ENCODE measurements around the gene RPS25.
A peak's percentile ranks its signal among the peaks of the same experiment; 100 is the strongest.
"Not testable (repeated sequence)": the region's sequence is repeated elsewhere in the genome, so short reads cannot be mapped to it uniquely, and the experiment has no call there.

Gene RPS25

DNA sequence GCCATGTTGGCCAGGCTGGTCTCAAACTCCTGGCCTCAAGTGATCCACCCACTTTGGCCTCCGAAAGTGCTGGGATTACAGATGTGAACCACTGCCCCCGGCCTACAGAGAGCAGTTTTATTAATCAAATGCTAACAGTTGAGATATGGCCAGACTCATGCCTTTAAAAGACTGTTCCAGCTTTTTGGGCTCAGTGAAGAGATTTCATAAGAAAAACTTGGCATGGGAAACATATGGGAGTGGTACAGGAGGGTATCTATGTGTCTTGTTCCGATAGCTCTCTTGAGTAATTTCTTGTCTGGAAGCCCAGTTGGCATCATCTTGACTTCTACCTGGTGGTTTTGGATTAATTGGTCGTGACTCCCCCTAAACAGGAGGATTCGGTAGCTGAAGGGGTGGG, 20.7 kb upstream of the RPS25 start:
- DNase-seq = no peak

DNA sequence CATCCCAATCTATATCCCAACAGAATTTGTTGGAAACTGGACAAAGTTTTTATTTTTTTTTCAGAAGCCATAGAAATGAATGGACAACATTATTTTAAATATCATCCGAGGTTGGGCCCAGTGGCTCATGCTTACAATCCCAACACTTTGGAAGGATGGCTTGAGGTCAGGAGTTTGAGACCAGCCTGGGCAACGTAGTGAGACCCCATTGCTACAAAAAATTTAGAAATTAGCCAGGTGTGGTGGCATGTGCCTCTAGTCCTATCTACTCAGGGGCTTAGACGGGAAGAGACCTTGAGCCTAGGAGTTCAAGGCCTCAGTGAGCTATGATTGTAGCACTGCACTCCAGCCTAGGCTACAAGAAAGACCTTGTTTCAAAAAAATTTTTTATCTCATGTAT, 16.7 kb upstream of the RPS25 start:
- DNase-seq = no peak

GRCh38 chr11:119033421-119033820, 15.3 kb upstream of the RPS25 start:
- DNase-seq = not testable (repeated sequence)

GRCh38 chr11:119031912-119032280, 13.8 kb upstream of the RPS25 start:
- no peak for DNase-seq

DNA sequence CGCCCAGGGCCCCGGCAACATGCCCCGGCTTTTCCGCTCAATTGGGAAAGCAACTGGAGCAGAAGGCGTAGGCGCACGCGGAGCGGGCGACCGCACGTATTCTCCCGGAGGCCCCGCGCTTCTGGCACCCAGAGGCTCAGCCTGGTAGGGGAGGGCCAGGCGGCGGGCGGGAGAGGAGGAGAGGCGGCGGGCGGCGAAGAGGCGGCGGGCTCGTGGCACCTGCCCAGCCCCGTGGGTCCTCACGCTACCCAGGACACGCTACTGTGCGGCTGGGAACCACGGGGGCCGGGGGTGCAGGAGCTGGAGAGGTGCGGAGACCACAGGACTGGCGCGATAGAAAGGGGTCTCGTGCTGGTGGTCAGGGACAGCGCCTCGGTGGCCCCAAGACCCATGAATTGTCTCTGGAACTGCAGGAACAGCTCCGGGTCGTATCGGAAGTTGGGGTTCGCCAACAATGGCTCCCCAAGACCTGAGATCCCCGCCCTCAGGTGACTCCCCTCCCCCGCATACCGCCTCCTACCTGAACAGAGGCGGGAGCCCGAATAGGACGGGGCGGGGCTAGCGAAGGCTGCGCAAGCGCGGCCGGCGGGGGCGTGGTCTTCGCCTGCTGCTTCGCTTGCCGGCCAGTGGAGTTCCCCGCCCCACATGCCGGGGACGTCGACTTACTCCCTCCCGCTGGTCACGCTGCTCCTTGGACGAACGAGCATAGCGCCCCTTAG, 12.3 kb upstream of the RPS25 start, which contains the start of gene SLC37A4:
Gene SLC37A4 (minus strand): TSS at position 549 of the 719 bp plus-strand sequence.
- peak; percentile 100 for DNase-seq

DNA sequence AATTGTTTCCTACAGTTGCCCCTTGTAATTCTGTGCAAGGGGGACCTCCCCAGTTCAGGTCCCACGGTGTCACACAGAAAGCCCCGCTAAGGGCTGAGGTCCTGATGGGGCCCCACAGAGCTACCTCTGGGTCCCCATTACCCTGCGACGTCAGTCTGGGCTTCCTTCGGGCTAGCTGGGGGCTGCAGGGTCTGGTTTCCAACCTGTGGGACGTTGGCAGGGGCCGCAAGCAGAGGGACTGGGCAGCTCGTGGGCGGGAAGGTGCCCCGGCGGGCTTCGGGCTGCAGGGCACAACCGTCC, 11.8 kb upstream of the RPS25 start:
- DNase-seq = no peak

DNA sequence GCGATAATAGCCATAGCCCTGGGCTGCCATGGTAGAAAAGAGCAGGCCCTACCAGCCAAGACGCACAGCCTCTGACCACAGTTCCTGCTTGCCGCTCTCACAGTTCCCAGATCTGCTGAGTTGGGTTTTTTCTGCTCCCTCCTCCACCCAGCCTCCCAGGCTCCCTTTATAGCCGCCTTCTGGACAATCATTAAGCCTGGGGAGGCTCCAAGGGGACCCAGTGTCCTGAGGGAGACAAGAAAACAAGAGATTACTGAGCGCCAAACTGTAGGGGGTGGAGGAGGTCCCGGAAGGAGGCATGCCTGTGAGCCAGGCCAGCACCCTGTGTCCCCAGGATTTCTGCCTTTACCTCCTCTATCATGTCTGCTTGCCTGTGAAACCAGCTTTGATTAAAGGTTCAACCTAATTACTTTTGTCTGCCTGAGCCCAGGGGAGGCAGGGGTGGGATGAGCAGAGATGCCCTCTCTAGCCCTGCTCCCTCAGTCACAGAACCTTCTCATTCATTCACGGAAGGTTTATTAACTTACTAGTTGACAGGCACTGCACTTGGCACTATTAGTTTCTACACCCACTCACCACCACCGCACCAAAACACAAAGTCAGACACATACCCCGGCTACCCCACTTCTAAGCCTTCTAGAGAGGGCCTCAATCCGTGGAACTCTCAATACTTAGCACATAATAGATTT, 11.3 kb upstream of the RPS25 start:
- DNase-seq = no peak

DNA sequence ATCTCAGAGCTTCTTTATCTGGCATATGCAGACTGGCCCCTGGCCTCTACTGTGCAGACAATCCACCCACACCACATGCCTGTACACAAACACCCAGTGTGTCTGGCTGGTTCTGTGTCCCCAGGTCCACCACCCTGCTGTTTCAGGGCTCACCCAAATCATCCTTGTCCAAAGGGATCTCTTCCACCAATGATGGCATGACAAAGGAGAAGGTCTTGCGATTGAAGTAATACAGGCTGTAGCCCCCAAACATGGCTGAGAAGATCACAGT, 10.9 kb upstream of the RPS25 start:
- no peak for DNase-seq

DNA sequence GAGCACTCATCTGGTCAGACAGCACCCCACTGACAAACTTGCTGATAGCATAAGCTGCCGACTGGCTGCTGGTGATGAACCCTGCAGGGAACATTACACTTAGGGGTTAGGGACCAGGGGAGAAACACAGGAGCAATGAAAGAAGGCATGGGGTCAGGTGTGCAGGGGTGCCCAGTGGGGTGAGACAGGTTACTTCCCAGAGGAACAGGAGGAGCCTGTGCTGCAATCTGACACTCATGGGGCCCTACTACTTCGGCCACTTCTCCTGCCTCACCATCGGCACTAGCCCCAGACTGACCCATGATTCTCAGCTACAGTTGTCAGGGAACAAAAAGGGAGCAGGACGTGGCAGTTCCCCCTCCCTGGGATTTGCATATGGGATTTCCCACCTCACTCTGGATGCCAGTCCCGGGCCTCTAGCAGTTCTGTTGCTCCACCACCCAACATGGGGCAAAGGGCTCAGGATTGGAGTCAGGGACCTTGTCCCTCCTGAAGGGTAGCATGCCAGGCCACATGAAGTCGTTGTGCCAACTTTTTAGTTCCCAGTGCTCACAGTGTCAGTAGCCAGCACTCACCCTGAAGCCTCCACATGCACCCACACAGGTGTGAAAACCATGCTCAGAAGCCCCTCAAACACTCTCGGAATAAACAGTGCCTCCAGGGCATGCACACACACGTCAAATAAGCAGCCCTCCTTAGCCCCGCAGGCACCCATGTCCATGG, 10.4 kb upstream of the RPS25 start:
- DNase-seq = no peak

GRCh38 chr11:119027561-119028345, 9.6 kb upstream of the RPS25 start:
- no peak for DNase-seq

GRCh38 chr11:119026970-119027369, 8.8 kb upstream of the RPS25 start:
- no peak for DNase-seq

- no peak for DNase-seq
These were observed 8.0 kb upstream of the RPS25 start for GRCh38 chr11:119025978-119026766.

DNA sequence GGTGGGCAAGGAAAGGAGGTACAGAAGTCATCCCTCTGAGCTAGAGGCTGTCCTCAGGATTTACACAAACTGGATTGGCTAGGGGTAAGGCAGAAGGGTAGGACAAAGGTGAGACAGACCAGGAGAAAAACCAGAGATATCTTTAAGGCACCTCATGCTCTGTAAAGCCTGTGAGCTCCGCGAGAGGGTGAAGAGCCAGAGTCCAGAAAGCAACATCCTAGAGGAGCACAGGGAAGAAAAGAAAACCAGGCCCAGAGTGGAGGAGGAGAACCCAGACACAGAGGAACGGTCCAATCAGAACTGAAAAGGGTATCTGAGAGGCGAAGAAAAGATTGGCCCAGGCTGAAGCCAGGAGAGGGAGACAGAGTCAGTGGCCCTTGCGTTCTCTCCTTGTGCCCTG, 7.4 kb upstream of the RPS25 start:
- DNase-seq = no peak

GRCh38 chr11:119025099-119025473, 6.9 kb upstream of the RPS25 start:
- no peak for DNase-seq

DNA sequence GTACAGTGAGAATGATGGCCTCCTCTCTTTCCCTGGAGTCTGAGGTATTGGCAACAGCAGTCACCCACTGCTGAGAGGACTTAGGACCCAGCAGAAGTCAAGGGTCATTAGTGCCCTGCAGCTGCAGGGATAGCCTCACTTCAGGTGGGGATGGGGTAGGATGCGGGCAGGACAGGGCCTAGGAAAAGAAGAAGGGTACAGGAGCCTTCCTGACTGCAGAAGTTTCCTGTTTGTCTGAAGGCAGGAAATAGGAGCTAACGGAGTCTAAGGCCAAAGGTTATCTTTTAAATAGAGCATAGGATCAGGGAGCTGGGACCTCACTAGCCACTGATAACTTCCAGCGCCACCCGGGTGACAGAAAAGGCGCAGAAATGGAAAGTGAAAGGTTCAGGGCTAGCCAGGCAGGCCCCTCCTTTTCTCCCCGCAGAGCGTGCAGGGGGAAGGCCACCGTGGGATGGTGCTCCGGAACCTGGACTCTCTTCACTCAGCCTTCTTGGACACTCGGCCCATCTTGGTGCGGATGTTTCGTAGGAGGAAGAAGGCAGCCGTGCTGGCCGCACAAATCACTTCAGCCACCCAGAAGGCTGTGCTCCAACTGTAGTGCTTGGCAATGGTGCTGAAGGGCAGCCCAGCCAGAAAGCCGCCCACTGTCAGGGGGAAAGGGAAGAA, 6.4 kb upstream of the RPS25 start:
- DNase-seq = no peak

DNA sequence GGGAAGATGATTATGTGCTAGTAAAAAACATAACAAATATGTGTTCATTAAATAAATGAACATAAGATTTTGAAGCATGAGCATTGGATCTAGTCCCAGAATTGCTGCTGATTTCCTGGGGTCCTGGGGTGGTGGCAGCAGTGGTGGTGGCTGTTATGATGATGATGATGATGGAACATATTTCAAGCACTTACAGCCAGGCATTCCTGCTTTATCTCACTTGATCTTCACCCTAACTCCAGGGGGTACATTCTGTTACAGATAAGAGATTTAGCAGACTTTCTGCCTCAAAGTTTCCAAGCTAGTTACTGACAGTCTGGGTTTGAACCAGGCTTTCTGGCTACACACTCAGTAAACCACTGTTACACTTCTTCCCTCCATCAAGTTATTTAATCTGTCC, 5.6 kb upstream of the RPS25 start:
- DNase-seq = no peak

DNA sequence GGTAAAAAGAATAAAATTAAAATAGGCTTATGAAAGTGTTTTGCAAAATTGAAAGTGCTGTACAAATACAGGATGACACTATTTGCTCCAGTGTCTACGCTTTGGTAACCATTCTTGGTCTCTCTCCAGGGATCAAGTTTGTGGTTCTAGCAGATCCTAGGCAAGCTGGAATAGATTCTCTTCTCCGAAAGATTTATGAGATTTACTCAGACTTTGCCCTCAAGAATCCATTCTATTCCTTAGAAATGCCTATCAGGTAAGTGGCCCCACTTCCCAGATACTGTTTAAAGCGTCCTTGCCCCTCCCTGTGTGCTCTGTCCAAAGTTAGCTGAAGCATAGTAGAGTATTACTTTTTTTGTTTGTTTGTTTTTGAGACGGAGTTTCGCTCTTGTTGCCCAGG, 3.5 kb upstream of the RPS25 start:
- no peak for DNase-seq

DNA sequence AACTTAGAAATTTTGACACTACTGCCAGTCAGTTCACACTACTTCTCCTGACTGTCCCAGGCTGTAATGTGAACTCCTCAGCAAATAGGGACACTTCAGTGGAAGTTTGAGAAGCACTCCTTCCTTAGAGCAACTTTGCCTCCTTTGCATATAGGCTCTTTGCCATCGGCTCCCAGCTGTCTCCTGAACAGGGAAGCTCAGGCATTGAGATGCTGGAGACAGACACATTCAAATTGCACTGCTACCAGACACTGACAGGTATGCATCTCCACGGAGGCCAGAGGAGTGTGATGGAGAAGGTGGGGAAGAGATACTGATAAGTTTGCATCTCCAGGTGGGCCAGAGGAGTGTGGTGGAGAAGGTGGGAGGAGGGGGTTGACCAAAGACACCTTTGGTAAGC, 1.9 kb upstream of the RPS25 start:
- DNase-seq = no peak

DNA sequence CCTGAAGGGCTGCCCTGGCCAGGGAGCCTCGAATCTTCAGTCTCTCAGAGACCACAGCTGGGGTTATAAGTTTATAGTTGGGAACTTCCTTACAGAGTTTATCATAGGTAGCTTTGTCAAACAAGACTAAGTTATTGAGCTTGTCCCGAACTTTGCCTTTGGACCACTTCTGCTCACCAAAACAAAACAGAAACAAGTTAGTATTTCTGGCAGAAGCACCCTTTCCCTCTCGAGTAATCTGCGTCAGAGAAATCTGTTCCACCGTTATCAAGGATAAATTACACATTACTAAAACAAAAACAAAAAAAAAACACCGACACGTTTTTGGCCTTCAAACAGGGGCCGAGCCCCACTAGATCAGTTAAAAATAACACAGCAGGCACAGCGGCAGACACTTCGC, 766 bp downstream of the RPS25 start:
- DNase-seq = not testable (repeated sequence)

- no peak for DNase-seq
These were observed 1.7 kb downstream of the RPS25 start for GRCh38 chr11:119016216-119017009.

- no peak for DNase-seq
These were observed 3.0 kb downstream of the RPS25 start for GRCh38 chr11:119015054-119015611.

Measured in CD4-positive, alpha-beta T cell treated with Interleukin-10 for 1 hour (primary cell).